Chondrocyte (in vitro differentiated cells): ENCODE results near the gene HILPDA. TPM values are rescaled to one million over a fixed set of nuclear protein-coding genes. Genes with fewer than 3 reads are reported as not detected.
A peak's percentile ranks its signal among the peaks of the same experiment; 100 is the strongest.

Source experiments
- DNase-seq: peaks from one replicate; pipeline ENCODE4 v3.0.0; 2021; ENCODE audit warnings: mixed read lengths, low spot score
- H3K27ac Mint-ChIP-seq: one replicate; pipeline ENCODE4 v1.8.0; 2021; ENCODE audit warnings: mild to moderate bottlenecking, moderate library complexity, mixed read lengths; ENCODE audit not compliant: unreplicated experiment
- H3K27me3 Mint-ChIP-seq: 2 replicates; pipeline ENCODE4 v1.8.0; 2021; ENCODE audit warnings: low read depth, mixed read lengths
- H3K36me3 Mint-ChIP-seq: 2 replicates; pipeline ENCODE4 v1.8.0; 2021; ENCODE audit warnings: low read depth, mixed read lengths
- H3K4me1 Mint-ChIP-seq: 2 replicates; pipeline ENCODE4 v1.8.0; 2021; ENCODE audit warnings: low read depth, mild to moderate bottlenecking, mixed read lengths
- H3K4me3 Mint-ChIP-seq: one replicate; pipeline ENCODE4 v1.8.0; 2021; ENCODE audit warnings: mild to moderate bottlenecking, moderate library complexity, mixed read lengths; ENCODE audit not compliant: unreplicated experiment
- H3K9me3 Mint-ChIP-seq: 2 replicates; pipeline ENCODE4 v1.8.0; 2021; ENCODE audit warnings: low read depth, mixed read lengths
- CTCF ChIP-seq: fragments of 200-600 bp; sonication (generic); IDR thresholded peaks from 2 replicates; pipeline ENCODE4 v1.5.0; 2021; ENCODE audit warnings: antibody characterized with exemption, mild to moderate bottlenecking, moderate library complexity
- total RNA-seq: library from RNA; stranded (reverse); gene quantifications from 3 replicates; pipeline ENCODE4 v1.2.1, GENCODE V29; 2021

HILPDA gene
- total RNA-seq, 1 donor from 2014 or later, result 15.8 TPM

GRCh38 chr7:128424686-128425275, 30.9 kb upstream of the HILPDA start:
- Mint-ChIP-seq H3K27me3 (no peaks in the 10 kb centered on the region), H3K4me3 (no peak overlapping the region), H3K9me3 (no peaks in the 10 kb centered on the region), H3K36me3 (no peaks in the 10 kb centered on the region), H3K4me1 (peaks cover 4% of the 10 kb centered on the region), H3K27ac (no peak overlapping the region)
- TF ChIP-seq CTCF, result no peak
- no peak for DNase-seq

GRCh38 chr7:128425850-128426249, 29.8 kb upstream of the HILPDA start:
- H3K27ac Mint-ChIP-seq, result no peak overlapping the region
- peak; percentile 87 for TF ChIP-seq CTCF
- H3K4me1 Mint-ChIP-seq, result peaks cover 1% of the 10 kb centered on the region
- no peaks in the 10 kb centered on the region for H3K9me3 Mint-ChIP-seq
- H3K36me3 Mint-ChIP-seq, result no peaks in the 10 kb centered on the region
- no peaks in the 10 kb centered on the region for H3K27me3 Mint-ChIP-seq
- no peak overlapping the region for H3K4me3 Mint-ChIP-seq
- no peak for DNase-seq

- DNase-seq, result no peak
- Mint-ChIP-seq H3K36me3 (no peaks in the 10 kb centered on the region), H3K9me3 (no peaks in the 10 kb centered on the region), H3K4me3 (no peak overlapping the region), H3K27ac (no peak overlapping the region), H3K27me3 (no peaks in the 10 kb centered on the region), H3K4me1 (peaks cover 5% of the 10 kb centered on the region)
- peak; percentile 89 for TF ChIP-seq CTCF
Measured at GRCh38 chr7:128427289-128427891, 28.3 kb upstream of the HILPDA start.

- TF ChIP-seq CTCF, result no peak
- no peak for DNase-seq
- no peaks in the 10 kb centered on the region for H3K9me3 Mint-ChIP-seq
- no peak overlapping the region for H3K4me3 Mint-ChIP-seq
- no peak overlapping the region for H3K27ac Mint-ChIP-seq
- H3K27me3 Mint-ChIP-seq, result peaks cover 3% of the 10 kb centered on the region
- H3K36me3 Mint-ChIP-seq, result no peaks in the 10 kb centered on the region
- peaks cover 5% of the 10 kb centered on the region for H3K4me1 Mint-ChIP-seq
Measured at GRCh38 chr7:128430207-128430606, 25.5 kb upstream of the HILPDA start.

- TF ChIP-seq CTCF, result no peak
- Mint-ChIP-seq H3K27ac (no peak overlapping the region), H3K4me1 (peaks cover 5% of the 10 kb centered on the region), H3K27me3 (peaks cover 6% of the 10 kb centered on the region), H3K4me3 (no peak overlapping the region), H3K9me3 (no peaks in the 10 kb centered on the region), H3K36me3 (no peaks in the 10 kb centered on the region)
- DNase-seq, result no peak
Measured at GRCh38 chr7:128431221-128431620, 24.5 kb upstream of the HILPDA start.
